LoVo (cell line): Measurements from ENCODE around the gene FOXO3.

Experiments
- DNase-seq: peaks from one replicate; pipeline ENCODE4 v3.0.0-alpha.2; 2016; ENCODE audit warnings: low spot score

Gene FOXO3

DNA sequence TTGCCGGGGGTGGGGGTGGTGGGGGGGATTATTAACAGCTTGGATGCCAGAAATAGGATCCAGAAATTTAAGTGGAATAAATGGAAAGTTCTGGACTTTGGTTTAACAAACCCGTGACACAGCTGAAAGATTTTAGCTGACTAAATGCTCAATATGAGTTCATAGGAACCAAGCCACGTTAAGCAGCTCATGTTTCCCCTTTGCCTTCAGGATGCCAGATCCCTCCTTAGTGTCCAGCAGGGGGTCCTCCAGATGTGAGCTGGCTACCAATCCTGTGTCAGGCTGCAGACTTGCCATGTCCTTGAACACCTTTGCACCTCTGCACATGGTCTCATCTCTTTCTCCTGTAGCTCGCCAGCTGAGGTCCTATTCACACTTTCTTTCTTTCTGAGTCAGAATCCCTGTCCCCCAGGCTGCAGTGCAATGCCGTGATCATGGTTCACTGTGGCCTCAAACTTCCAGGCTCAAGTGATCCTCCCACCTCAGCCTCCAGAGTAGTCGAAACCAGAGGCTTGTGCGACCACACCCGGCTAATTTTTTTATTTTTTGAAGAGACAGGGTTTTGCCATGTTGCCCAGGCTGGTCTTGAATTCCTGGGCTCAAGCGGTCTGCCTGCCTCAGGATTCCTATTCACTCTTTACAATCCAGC, 154.2 kb downstream of the FOXO3 start:
- DNase-seq = no peak

DNA sequence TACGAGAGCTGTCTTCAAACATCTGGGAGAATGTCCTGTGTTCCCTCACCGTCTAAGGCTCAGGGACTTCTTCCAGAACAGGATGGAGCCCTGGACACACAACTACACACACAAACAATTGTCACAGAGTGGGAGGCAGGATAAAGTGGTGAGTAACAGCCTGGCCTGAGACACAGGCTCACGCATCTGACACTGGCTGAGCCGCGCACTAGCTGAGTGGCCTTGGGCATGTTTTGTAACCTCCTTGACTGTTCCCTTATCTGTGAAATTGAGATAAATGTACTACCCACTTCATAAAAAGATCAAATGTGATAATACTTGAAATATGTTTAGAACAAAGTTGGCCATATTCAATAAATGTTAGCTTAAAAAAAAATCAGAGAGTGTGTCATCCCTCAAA, 155.1 kb downstream of the FOXO3 start:
- no peak for DNase-seq

DNA sequence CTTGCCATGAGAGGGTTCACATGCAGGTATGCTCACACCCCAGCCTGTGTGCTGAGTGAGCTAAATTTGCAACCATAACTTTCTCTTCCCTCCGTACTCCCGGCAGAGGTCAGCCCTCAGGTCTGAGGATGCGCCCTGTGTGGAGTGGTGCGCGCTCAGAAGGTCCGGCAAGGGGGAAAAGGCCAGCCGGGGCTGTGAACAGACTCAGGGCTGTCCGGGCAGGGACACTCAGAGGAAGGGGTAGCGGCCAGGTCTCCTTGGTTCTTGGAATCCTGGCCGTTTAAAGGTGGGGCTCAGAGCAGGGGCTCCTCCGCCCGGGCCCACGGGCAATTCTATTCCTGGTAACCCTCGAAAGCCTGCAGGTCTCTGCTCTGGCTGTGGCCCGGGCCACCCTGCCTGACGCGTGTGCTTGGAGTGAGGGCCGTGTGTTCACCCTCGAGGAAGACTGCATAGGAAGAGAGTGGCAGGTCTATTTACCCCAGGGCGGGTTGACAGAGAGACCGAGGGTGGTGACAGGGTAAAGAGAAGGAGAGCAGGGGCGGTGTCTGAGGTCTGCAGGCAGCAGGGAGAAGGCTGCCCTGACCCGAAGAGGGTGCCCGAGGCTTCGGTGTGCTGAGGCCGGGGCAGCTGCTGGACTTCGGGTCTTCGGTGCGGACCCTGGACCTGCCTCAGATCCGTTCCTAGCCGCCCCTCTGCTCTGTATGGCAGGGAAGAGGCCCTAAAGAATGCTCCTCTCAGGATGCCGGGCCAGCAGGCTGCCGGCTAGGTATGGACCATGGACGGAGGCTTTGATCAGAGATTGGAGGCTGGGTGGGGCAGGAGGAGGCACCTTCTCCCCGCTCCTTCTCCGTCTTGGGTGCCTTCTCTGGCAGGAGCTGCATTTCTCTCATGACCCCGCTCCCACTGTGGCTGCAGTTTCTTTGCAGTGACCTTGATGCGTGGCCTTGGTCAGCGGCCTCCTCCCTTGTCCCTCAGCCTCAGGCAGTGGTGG, 156.4 kb downstream of the FOXO3 start:
- no peak for DNase-seq

DNA sequence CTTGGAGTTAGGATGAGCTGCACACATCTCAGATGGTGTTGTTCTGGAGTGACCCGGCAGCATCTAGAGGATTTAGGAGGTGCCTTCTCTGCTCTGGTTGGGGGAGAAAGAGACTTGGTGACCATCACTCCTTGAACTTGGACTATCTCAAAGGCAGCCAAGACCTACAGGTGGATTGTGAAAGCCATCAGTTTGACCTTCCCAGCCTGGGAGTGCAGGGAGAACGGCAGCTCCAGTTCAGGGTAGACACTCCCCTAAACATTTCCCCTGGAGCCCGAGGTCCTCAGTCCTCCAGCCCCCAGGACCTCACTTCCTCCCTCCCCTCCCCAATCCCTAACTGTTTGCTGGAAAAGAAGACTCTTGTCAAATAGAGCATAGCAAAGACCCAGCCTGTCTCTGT, 158.8 kb downstream of the FOXO3 start:
- no peak for DNase-seq

DNA sequence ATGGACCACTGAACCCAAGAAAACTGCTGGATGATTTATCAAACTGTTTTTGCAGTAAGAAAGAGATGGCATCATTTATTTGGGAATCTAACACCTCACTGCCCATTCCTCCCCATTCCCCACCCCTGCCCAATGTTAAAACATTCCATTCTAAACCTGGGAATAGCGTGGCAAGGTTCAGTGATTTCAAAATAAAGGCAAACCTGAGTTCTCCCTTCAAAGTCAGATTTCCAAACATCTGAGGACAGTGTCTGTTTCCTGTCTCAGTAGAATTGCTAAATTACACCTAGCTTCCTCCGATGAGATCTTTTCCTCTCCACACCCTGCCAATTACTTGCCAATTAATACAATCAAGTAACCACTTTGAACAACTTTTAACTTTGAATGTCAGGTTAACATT, 160.1 kb downstream of the FOXO3 start:
- DNase-seq = no peak

DNA sequence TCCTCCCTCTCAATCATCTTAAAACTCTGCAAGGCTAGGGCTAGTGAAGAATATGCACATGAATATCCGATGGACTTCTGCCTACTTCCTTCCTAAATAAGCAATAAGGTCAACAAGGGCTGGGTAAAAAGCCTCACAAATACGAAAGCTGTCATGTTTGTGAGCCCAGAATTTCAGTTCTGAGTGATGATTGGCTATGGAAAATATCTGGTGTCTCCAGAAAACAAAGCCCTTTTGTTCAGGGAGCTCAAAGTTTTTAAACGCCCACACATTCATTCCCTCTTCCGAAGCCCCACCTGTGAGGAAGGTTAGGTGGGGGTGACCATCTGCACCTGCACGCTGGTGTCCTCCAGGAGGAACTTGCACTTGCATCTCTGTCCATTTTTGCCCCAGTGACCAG, 160.6 kb downstream of the FOXO3 start:
- DNase-seq = no peak

DNA sequence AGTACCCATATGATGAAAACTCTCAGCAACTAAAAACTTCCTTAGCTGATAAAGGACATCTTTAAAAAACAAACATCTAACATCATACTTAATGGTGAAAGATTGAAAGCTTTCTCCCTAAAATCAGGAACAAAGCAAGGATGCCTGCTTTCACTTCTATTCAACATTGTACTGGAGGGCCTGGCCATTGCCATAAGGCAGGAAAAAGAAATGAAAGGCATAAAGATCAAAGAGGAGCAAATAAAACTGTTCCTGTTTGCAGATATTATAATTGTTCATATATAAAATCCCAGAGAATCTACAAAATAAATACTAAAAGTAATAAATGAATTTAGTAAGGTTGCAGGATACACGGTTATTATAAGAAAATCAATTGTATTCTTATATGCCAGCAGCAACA, 162.9 kb downstream of the FOXO3 start:
- no peak for DNase-seq

DNA sequence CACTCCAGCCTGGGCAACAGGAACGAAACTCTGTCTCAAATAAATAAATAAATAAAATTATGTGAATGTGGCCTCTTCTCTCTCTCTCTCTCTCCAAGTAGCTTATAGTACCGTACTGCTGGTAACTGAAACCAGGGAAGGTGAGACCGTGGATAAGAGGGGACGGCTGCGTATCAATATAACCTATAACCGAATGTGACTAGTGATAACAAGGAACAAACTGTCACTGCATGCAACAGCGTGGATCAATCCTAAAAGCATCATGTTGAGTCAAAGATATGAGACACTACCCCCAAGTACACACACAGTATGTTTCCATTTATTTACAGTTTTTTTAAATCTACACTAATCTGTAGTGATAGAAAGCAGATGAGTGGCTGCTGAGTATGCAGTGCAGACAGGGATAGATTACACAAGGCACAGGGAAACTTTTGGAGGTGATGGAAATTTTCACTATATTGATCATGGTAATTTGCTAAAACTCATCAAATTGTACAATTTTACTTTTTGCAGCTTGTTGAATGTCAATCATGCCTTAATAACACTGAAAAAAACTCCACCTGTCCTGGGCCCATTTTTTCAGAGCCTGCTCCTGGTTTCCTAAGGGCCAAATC, 166.1 kb downstream of the FOXO3 start:
- DNase-seq = no peak

DNA sequence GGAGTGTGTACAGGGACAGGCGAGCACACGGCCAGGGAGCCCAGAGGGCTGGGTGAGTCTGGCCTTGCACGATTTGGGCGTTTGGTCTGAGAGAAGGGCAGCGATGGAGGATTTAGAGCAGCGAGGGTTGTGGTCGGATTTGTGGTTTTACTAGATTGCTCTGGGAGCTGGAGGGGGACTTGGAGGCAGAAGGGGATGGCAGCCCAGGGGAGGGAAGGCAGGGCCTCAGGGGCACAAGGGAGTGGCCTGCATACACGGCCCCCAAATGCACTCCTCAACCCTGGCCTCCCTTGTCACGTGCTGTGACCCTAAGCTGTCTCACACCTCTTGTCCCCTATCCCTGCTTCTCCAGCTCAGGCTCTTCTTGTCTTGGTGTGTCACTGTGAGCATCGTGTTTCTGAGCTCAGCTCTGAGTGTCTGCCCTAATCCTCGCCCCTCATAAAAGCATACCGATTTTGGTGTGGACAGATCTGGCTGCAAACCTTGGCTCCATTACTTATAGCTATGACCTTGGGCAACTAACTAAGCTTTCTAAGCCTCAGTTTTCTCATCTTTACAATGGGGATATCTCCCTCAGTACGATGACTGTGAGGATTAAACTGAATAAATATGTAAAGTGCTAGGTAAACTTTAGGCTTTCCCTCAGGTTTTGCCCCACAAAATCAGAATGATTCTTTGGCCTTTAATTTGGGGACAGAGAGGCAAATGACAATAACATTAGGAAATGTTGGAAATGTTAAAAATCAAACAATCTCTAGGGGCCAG, 167.4 kb downstream of the FOXO3 start:
- no peak for DNase-seq

DNA sequence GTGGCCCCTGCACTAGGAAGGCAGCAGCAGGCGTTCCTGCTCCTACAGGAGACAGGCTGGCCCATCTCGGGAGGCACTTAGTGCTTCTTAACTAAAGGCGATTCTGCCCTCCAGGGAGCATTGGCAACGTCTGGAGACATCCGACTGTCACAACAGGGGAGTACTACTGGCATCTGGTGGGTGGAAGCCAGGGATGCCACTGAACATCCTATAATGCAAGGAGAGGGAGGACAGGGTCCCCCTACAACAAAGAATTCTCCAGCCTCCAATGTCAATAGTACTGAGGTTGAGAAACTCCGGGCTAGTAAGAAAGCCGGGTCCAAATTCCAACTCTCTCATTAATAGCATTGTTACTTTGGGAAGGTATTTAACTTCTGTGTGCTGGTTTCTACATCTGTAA, 168.1 kb downstream of the FOXO3 start:
- DNase-seq = no peak

DNA sequence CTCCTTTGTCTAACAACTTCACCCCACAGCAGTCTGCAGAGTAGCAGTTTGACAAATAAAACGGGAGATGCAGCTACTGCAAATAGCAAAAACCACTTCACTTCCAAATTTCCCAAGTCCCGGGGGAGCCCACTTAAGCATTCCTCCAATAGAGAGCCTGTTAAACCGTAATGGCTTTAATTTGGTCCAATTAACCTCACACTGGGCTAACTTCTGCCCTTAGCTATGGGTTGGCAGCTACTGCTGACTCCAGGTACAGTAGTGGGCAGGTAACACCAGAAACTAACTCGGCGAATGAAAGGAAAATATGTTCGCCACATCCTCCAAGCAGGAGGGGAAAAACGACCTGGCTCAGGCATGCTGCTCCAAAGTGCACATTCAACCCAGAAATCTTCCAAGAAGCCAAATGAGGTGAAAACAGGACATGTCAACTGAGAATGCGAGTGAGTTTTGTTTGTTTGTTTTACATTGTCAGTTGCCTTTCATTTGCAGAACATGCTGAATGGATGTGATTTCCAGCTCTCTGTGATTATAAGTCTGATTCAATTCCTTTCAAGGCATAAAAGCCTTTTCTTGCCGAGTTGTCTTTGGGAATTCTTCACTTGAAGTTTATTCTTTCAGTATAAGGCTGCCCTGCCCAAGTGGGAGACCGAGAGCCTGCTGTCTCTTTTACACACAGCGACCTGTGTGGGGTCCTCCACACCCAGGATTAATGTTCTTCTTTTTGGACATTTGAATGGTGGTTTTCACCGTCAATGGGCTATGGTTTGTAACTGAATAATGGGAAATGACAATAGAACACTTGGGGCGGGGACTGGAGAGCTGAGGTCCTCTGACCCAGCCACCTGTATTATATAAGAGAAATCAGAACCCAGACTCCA, 170.2 kb downstream of the FOXO3 start:
- DNase-seq = no peak

DNA sequence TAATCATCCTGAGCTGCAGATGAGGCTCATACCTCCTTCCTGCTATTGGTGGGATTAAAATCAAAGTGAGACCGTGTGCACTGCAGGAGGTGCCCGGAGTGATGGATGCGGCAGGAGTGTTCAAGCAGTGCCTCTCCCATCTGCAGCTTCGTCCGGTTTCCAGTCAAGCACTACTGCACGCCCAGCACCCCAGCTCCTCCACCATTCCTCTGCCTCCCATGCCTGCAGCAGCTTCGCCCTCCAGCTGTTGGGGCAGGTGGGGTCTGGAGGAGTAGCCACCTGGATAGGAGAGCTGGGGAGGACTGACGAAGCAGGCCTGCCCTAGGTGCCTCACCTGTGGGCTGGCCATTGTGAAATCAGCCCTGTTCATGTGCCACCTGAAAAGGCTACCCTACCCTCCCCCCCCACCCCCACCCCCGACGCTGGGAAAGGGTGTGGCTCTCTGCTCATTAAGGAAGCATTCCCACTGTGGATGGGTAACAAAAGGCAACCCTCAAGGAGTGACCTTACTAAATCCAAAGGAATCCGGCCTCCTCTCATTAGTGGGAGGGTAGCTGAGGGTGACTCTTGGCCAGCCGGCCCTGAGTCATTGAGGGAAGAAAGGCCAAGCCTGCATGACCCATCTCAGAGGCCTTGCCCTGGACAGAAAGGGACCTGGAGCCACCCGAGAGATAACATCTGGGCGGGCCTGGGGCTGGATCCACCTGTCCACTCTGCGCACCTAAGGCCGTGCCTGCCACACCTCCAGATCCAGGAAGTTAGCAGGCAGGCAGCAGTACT, 171.6 kb downstream of the FOXO3 start:
- DNase-seq = peak; percentile 75

DNA sequence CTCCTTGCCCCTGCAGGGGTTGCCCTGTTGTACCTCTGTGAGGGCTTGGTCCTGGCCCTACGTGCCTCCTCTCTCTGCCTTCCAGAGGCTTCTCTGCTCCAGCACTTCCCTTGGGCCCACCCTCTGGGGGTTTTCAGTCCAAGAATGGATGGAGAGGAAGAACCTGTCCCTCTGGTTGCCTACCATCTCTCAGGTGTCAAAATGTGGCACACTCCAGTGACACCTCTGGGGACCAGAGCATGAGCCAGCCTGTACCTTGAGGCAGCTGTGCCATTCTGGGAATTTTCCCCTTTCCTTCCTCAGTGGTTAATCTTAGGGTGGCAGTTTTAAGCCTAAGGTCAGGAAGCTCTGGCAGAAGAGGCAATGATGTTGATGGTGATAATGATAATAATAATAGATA, 172.3 kb downstream of the FOXO3 start:
- no peak for DNase-seq

DNA sequence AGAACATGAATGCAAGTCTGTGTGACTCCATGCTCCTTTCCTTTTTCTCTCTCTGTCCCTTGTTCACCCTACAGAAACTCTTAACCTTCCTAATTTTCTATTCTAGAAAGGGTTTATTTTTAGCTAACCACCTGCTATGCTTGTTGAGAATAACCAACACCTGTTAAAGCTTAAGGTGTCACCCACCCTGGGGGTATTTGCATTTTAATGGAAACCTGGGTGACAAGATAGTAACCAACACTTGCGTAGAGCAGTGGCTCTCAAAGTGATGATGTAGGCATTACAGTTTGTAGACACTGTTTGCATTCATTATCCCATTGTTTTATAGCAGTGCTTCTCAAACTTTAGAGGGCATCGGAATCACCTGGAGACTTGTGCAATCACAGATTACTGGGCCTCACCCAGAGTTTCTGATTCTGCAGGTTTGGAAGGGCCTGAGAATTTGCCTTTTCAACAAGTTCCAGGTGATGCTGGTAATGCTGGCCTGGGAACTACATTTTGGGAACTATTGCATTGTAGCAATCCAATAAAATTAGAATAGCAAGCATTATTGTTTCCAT, 173.1 kb downstream of the FOXO3 start:
- no peak for DNase-seq
